SIG-M5 treated with dmso at 0.1 percent for 504 hours (cell line): Measurements from ENCODE around the gene C2.
"Not testable (repeated sequence)": the region's sequence is repeated elsewhere in the genome, so short reads cannot be mapped to it uniquely, and the experiment has no call there.

Experiments used
- DNase-seq: peaks from one replicate; lab custom pipeline; 2025; ENCODE audit not compliant: unreplicated experiment; lab: John Stamatoyannopoulos, UW

Gene C2

GRCh38 chr6:31898383-31899011 is 29.0 kb upstream of the C2 start:
- DNase-seq: peak; percentile 34

GRCh38 chr6:31899215-31899614 is 28.3 kb upstream of the C2 start:
- peak; percentile 14 for DNase-seq

GRCh38 chr6:31899882-31900722 is 27.4 kb upstream of the C2 start:
- DNase-seq: no peak

- no peak for DNase-seq
These were observed 26.6 kb upstream of the C2 start for GRCh38 chr6:31900917-31901414.

GRCh38 chr6:31901415-31901952 is 26.0 kb upstream of the C2 start:
- DNase-seq: peak; percentile 41

GRCh38 chr6:31901953-31902643 is 25.4 kb upstream of the C2 start, which contains the start of gene ZBTB12:
ZBTB12 (minus strand) TSS chr6:31902086; CDS start chr6:31901305, 781 bp downstream.
- DNase-seq: peak; percentile 86

- DNase-seq: no peak
These were observed 23.6 kb upstream of the C2 start for GRCh38 chr6:31903957-31904356.

GRCh38 chr6:31905041-31905440 is 22.5 kb upstream of the C2 start:
- no peak for DNase-seq

GRCh38 chr6:31906122-31906521 is 21.4 kb upstream of the C2 start:
- DNase-seq: no peak

GRCh38 chr6:31906727-31907126 is 20.8 kb upstream of the C2 start:
- DNase-seq: not testable (repeated sequence)

GRCh38 chr6:31907158-31907813 is 20.2 kb upstream of the C2 start:
- DNase-seq: peak; percentile 85

- DNase-seq: not testable (repeated sequence)
These were observed 19.3 kb upstream of the C2 start for GRCh38 chr6:31908255-31908654.

GRCh38 chr6:31908791-31909190 is 18.7 kb upstream of the C2 start:
- no peak for DNase-seq

GRCh38 chr6:31909298-31909697 is 18.2 kb upstream of the C2 start:
- DNase-seq: not testable (repeated sequence)

GRCh38 chr6:31911826-31912585 is 15.5 kb upstream of the C2 start:
- no peak for DNase-seq

GRCh38 chr6:31915351-31915750 is 12.2 kb upstream of the C2 start:
- no peak for DNase-seq

GRCh38 chr6:31915756-31916155 is 11.8 kb upstream of the C2 start:
- DNase-seq: no peak

GRCh38 chr6:31918069-31918720 is 9.3 kb upstream of the C2 start:
- DNase-seq: no peak

GRCh38 chr6:31919624-31920303 is 7.8 kb upstream of the C2 start:
- no peak for DNase-seq
